HG02981 (cell line): ENCODE results near the gene KLF16.

Experiments
- ATAC-seq: cut with Tn5 transposase; IDR thresholded peaks from one replicate; pipeline ENCODE4 v1.9.1; 2021; ENCODE audit warnings: mild to moderate bottlenecking, moderate library complexity; ENCODE audit not compliant: unreplicated experiment

The KLF16 gene

GRCh38 chr19:1826557-1827521 is 36.5 kb downstream of the KLF16 start:
- no peak for ATAC-seq

- ATAC-seq, result no peak
These were observed 37.3 kb downstream of the KLF16 start for GRCh38 chr19:1825909-1826556.

- ATAC-seq, result no peak
These were observed 39.1 kb downstream of the KLF16 start for GRCh38 chr19:1824252-1824622.

GRCh38 chr19:1823539-1824251 is 39.7 kb downstream of the KLF16 start:
- ATAC-seq, result no peak

- ATAC-seq, result no peak
These were observed 40.4 kb downstream of the KLF16 start for GRCh38 chr19:1823020-1823419.

GRCh38 chr19:1822210-1822609 is 41.2 kb downstream of the KLF16 start:
- no peak for ATAC-seq

GRCh38 chr19:1819341-1820255 is 43.8 kb downstream of the KLF16 start:
- no peak for ATAC-seq

GRCh38 chr19:1818549-1819195 is 44.7 kb downstream of the KLF16 start:
- no peak for ATAC-seq

- no peak for ATAC-seq
These were observed 45.7 kb downstream of the KLF16 start for GRCh38 chr19:1817553-1818179.

- no peak for ATAC-seq
These were observed 46.7 kb downstream of the KLF16 start for GRCh38 chr19:1816530-1817298.

GRCh38 chr19:1815605-1816529 is 47.5 kb downstream of the KLF16 start:
- ATAC-seq, result no peak

GRCh38 chr19:1814833-1815604 is 48.4 kb downstream of the KLF16 start:
- ATAC-seq, result no peak

- ATAC-seq, result no peak
These were observed 49.0 kb downstream of the KLF16 start for GRCh38 chr19:1814391-1814790.

- ATAC-seq, result no peak
These were observed 49.9 kb downstream of the KLF16 start for GRCh38 chr19:1813192-1814182.

GRCh38 chr19:1812426-1813191 is 50.8 kb downstream of the KLF16 start:
- ATAC-seq, result peak; percentile 81
